Prostate gland (tissue), 2 donors: ENCODE results near the gene TMEM139. TPM values are rescaled to one million over a fixed set of nuclear protein-coding genes. Genes with fewer than 3 reads are reported as not detected.
"Not testable (repeated sequence)": the region's sequence is repeated elsewhere in the genome, so short reads cannot be mapped to it uniquely, and the experiment has no call there.

Source experiments
- DNase-seq: peaks from one replicate; pipeline ENCODE4 v3.0.0-alpha.2; 2019; ENCODE audit warnings: low spot score
- H3K27ac ChIP-seq, 2 donors: fragments of 200-600 bp; sonication (generic); 2 replicates each; pipeline ENCODE4 v1.5.1; 2017 to 2019
- H3K27me3 ChIP-seq: fragments of 200-600 bp; sonication (generic); replicated peaks from 2 replicates; pipeline ENCODE4 v1.5.1; 2019; ENCODE audit not compliant: insufficient read depth
- H3K36me3 ChIP-seq, 2 donors: fragments of 200-600 bp; sonication (generic); 1 replicate in 1 of 2; 2 replicates in 1 of 2; pipeline versions ENCODE4 v1.5.1 to v1.8.1; 2017 to 2019
- H3K4me1 ChIP-seq: fragments of 200-600 bp; sonication (generic); replicated peaks from 2 replicates; pipeline ENCODE4 v1.5.1; 2019
- H3K4me3 ChIP-seq, 2 donors: fragments of 200-600 bp; sonication (generic); 2 replicates each; pipeline ENCODE4 v1.5.1; 2017 to 2019
- H3K9me3 ChIP-seq: fragments of 200-600 bp; sonication (generic); 2 replicates; pipeline ENCODE4 v1.5.1; 2017
- CTCF ChIP-seq, 4 experiments: fragments of 200-600 bp in 2 of 4; fragments of 450-650 bp in 2 of 4; sonication (generic) in 2 of 4; IDR thresholded peaks; 1 replicate in 3 of 4; 2 replicates in 1 of 4; pipeline ENCODE4 v1.5.1; 2016 to 2019; ENCODE audit warnings: antibody characterized with exemption in 4 of 4, mild to moderate bottlenecking in 2 of 4, moderate library complexity in 2 of 4
- POLR2A ChIP-seq: fragments of 450-650 bp; IDR thresholded peaks from one replicate; pipeline ENCODE4 v1.6.1; 2016; ENCODE audit warnings: antibody characterized with exemption, mild to moderate bottlenecking
- POLR2AphosphoS5 ChIP-seq: sonication (generic); formaldehyde crosslinking; IDR thresholded peaks from one replicate; pipeline ENCODE4 v1.6.1; 2017; ENCODE audit warnings: antibody characterized with exemption
- WGBS: methylation state at CpG from one replicate; pipeline ENCODE4 v1.1.5; 2018; 5-methylcytosine and 5-hydroxymethylcytosine counted together
- intact Hi-C: fragments of 100-400 bp; cut with DNase I; formaldehyde crosslinking; loops from one replicate; pipeline ENCODE4 v1.14.2; 2022
- total RNA-seq, 2 donors: library from RNA; depleted of rRNA; stranded (reverse); fragments of >200 nt; gene quantifications; one replicate each; pipeline ENCODE4 v1.1.0, GENCODE V29; 2016

The TMEM139 gene
- total RNA-seq, 2 donors from 2014 or later = 0.51 to 7.7 TPM

- TF ChIP-seq POLR2AphosphoS5 (no peak), CTCF (IDR thresholded peaks at IDR 0.05) (no peak), POLR2A (no peak)
Observed at GRCh38 chr7:143287339-143287934, 2.7 kb downstream of the TMEM139 start.

GRCh38 chr7:143287935-143288826 is 3.4 kb downstream of the TMEM139 start, which contains the start of gene CASP2:
Gene CASP2, plus strand, starts transcription at chr7:143288351. Its CDS starts 105 bp downstream, at chr7:143288456.
- Histone ChIP-seq H3K4me1 (no peaks in the 10 kb centered on the region), H3K4me3 (peak within 1 kb of the TSS; percentile 80 to 84), H3K9me3 (no peaks in the 10 kb centered on the region), H3K36me3 (peaks cover 0 to 5% of the 10 kb centered on the region in 2 donors), H3K27ac (peak within 1 kb of the TSS; percentile 76), H3K27me3 (no peaks in the 10 kb centered on the region)
- 4% methylated on average over 64 of the region's 84 CpGs for WGBS
- TF ChIP-seq CTCF (IDR thresholded peaks at IDR 0.05) (peak in 3 of 4 experiments; percentile 23 to 24 (median 23)), POLR2A (peak; percentile 86), POLR2AphosphoS5 (peak; percentile 89)
- DNase-seq = peak; percentile 96
- intact Hi-C loops = loop anchor here (5.0 kb wide), 2 partner anchors 94 to 119 kb away; partner anchors contain the start of genes EPHA1 and ZYX

More at GRCh38 chr7:143287339-143287934, 2.7 kb downstream of the TMEM139 start:
- H3K36me3 ChIP-seq = peaks cover 0 to 2% of the 10 kb centered on the region in 2 donors
- DNase-seq = no peak
- no peaks in the 10 kb centered on the region for H3K9me3 ChIP-seq
- no peak overlapping the region for H3K27ac ChIP-seq
- intact Hi-C loops = loop anchor here (5.0 kb wide), 2 partner anchors 95 to 120 kb away; partner anchors contain the start of genes EPHA1 and ZYX
- peak overlapping the region; percentile 80 to 84 for H3K4me3 ChIP-seq
- 81% methylated on average over 16 of the region's 17 CpGs for WGBS
- no peaks in the 10 kb centered on the region for H3K4me1 ChIP-seq
- no peaks in the 10 kb centered on the region for H3K27me3 ChIP-seq

GRCh38 chr7:143288836-143289235 is 4.1 kb downstream of the TMEM139 start:
- peaks cover 0 to 5% of the 10 kb centered on the region in 2 donors for H3K36me3 ChIP-seq
- no peak for DNase-seq
- 4% methylated on average over 11 of the region's 11 CpGs for WGBS
- H3K9me3 ChIP-seq = no peaks in the 10 kb centered on the region
- TF ChIP-seq CTCF (IDR thresholded peaks at IDR 0.05) (no peak), POLR2A (no peak), POLR2AphosphoS5 (no peak)
- intact Hi-C loops = loop anchor here (5.0 kb wide), 2 partner anchors 93 to 118 kb away; partner anchors contain the start of genes EPHA1 and ZYX
- peak overlapping the region; percentile 80 to 84 for H3K4me3 ChIP-seq
- no peaks in the 10 kb centered on the region for H3K27me3 ChIP-seq
- peak overlapping the region; percentile 76 for H3K27ac ChIP-seq
- no peaks in the 10 kb centered on the region for H3K4me1 ChIP-seq

GRCh38 chr7:143289421-143289820 is 4.7 kb downstream of the TMEM139 start:
- Histone ChIP-seq H3K36me3 (peaks cover 0 to 7% of the 10 kb centered on the region in 2 donors), H3K4me1 (no peaks in the 10 kb centered on the region), H3K27ac (no peak overlapping the region), H3K9me3 (no peaks in the 10 kb centered on the region), H3K4me3 (peak overlapping the region; percentile 80 to 84), H3K27me3 (no peaks in the 10 kb centered on the region)
- intact Hi-C loops = loop anchor here (5.0 kb wide), 2 partner anchors 93 to 118 kb away; partner anchors contain the start of genes EPHA1 and ZYX
- WGBS = 20% methylated on average over 6 of the region's 6 CpGs
- TF ChIP-seq CTCF (IDR thresholded peaks at IDR 0.05) (no peak), POLR2AphosphoS5 (no peak), POLR2A (no peak)
- no peak for DNase-seq

DNA sequence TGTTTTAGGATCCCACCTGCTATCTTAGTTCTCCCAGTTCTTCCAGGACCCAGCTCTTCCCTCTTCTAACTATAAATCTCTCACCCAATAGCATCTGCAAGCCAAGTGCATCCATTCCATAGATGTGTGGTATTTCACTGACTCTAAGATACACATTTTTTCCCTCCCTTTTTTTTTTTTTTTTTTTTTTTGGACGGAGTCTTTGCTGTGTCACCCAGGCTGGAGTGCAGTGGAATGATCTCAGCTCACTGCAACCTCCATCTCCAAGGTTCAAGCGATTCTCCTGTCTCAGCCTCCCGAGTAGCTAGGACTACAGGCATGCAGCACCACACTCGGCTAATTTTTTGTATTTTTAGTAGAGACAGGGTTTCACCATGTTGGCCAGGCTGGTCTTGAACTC is 5.1 kb downstream of the TMEM139 start:
- H3K27me3 ChIP-seq, H3K4me1 ChIP-seq, DNase-seq, H3K9me3 ChIP-seq, H3K4me3 ChIP-seq, H3K27ac ChIP-seq: not testable (repeated sequence)
- intact Hi-C loops = loop anchor here (5.0 kb wide), 2 partner anchors 92 to 117 kb away; partner anchors contain the start of genes EPHA1 and ZYX
- peaks cover 0 to 10% of the 10 kb centered on the region in 2 donors for H3K36me3 ChIP-seq
- WGBS = 48% methylated on average over 4 of the region's 4 CpGs
